Measurements from ENCODE around the gene ASXL3. TPM values are rescaled to one million over a fixed set of nuclear protein-coding genes. Genes with fewer than 3 reads are reported as not detected.
A peak's percentile ranks its signal among the peaks of the same experiment; 100 is the strongest.

The ASXL3 gene
- total RNA-seq, 1 donor from 2014 or later = 23.0 TPM

GRCh38 chr18:33665187-33665586, 87.2 kb downstream of the ASXL3 start:
- Mint-ChIP-seq H3K4me1 (ENCODE audit: low read depth) (peaks cover 3% of the 10 kb centered on the region), H3K27me3 (no peaks in the 10 kb centered on the region), H3K27ac (no peak overlapping the region), H3K4me3 (ENCODE audit: low read depth) (no peak overlapping the region), H3K36me3 (ENCODE audit: insufficient read depth) (peaks cover 1% of the 10 kb centered on the region), H3K9me3 (ENCODE audit: low read depth) (no peaks in the 10 kb centered on the region)
- DNase-seq (ENCODE audit: low spot score, unreplicated experiment) = no peak
- TF ChIP-seq CTCF (IDR thresholded peaks at IDR 0.05; ENCODE audit: unreplicated experiment) = no peak

- no peak for TF ChIP-seq CTCF (IDR thresholded peaks at IDR 0.05; ENCODE audit: unreplicated experiment)
- H3K36me3 Mint-ChIP-seq (ENCODE audit: insufficient read depth) = peaks cover 1% of the 10 kb centered on the region
- no peaks in the 10 kb centered on the region for H3K9me3 Mint-ChIP-seq (ENCODE audit: low read depth)
- no peak for DNase-seq (ENCODE audit: low spot score, unreplicated experiment)
- no peak overlapping the region for H3K4me3 Mint-ChIP-seq (ENCODE audit: low read depth)
- H3K27ac Mint-ChIP-seq = no peak overlapping the region
- H3K4me1 Mint-ChIP-seq (ENCODE audit: low read depth) = peaks cover 3% of the 10 kb centered on the region
- no peaks in the 10 kb centered on the region for H3K27me3 Mint-ChIP-seq
Observed at GRCh38 chr18:33665641-33666040, 87.6 kb downstream of the ASXL3 start.

GRCh38 chr18:33666915-33667314, 88.9 kb downstream of the ASXL3 start:
- Mint-ChIP-seq H3K27ac (no peak overlapping the region), H3K4me1 (ENCODE audit: low read depth) (peaks cover 12% of the 10 kb centered on the region)

GRCh38 chr18:33669589-33669988, 91.6 kb downstream of the ASXL3 start:
- H3K9me3 Mint-ChIP-seq (ENCODE audit: low read depth) = no peaks in the 10 kb centered on the region
- H3K27me3 Mint-ChIP-seq = no peaks in the 10 kb centered on the region
- no peak for TF ChIP-seq CTCF (IDR thresholded peaks at IDR 0.05; ENCODE audit: unreplicated experiment)
- peaks cover 18% of the 10 kb centered on the region for H3K4me1 Mint-ChIP-seq (ENCODE audit: low read depth)
- peaks cover 7% of the 10 kb centered on the region for H3K36me3 Mint-ChIP-seq (ENCODE audit: insufficient read depth)
- no peak overlapping the region for H3K27ac Mint-ChIP-seq
- DNase-seq (ENCODE audit: low spot score, unreplicated experiment) = no peak
- H3K4me3 Mint-ChIP-seq (ENCODE audit: low read depth) = no peak overlapping the region

More at GRCh38 chr18:33666915-33667314, 88.9 kb downstream of the ASXL3 start:
- no peak for DNase-seq (ENCODE audit: low spot score, unreplicated experiment)
- peaks cover 3% of the 10 kb centered on the region for H3K36me3 Mint-ChIP-seq (ENCODE audit: insufficient read depth)
- no peaks in the 10 kb centered on the region for H3K27me3 Mint-ChIP-seq
- no peaks in the 10 kb centered on the region for H3K9me3 Mint-ChIP-seq (ENCODE audit: low read depth)
- TF ChIP-seq CTCF (IDR thresholded peaks at IDR 0.05; ENCODE audit: unreplicated experiment) = no peak
- H3K4me3 Mint-ChIP-seq (ENCODE audit: low read depth) = no peak overlapping the region

- no peak for TF ChIP-seq CTCF (IDR thresholded peaks at IDR 0.05; ENCODE audit: unreplicated experiment)
- Mint-ChIP-seq H3K27ac (peak overlapping the region; percentile 69), H3K4me1 (ENCODE audit: low read depth) (peaks cover 18% of the 10 kb centered on the region), H3K27me3 (no peaks in the 10 kb centered on the region), H3K36me3 (ENCODE audit: insufficient read depth) (peaks cover 10% of the 10 kb centered on the region), H3K9me3 (ENCODE audit: low read depth) (no peaks in the 10 kb centered on the region), H3K4me3 (ENCODE audit: low read depth) (no peak overlapping the region)
- no peak for DNase-seq (ENCODE audit: low spot score, unreplicated experiment)
Observed at GRCh38 chr18:33670029-33670428, 92.0 kb downstream of the ASXL3 start.

Measured in progenitor cell of endocrine pancreas (in vitro differentiated cells).